GM18526 (cell line): ENCODE results near the gene DHX9.

Experiments
- POLR2A ChIP-seq: IDR thresholded peaks from 3 replicates; pipeline ENCODE4 v1.6.1; 2011; ENCODE audit not compliant: insufficient read length; ENCODE audit errors: extremely low read depth

DHX9 gene

GRCh38 chr1:182863940-182864339 is 24.8 kb downstream of the DHX9 start:
- TF ChIP-seq POLR2A, result no peak

- no peak for TF ChIP-seq POLR2A
Observed at GRCh38 chr1:182867861-182868260, 28.7 kb downstream of the DHX9 start.

GRCh38 chr1:182869241-182869666 is 30.1 kb downstream of the DHX9 start:
- TF ChIP-seq POLR2A, result no peak

GRCh38 chr1:182872881-182873280 is 33.7 kb downstream of the DHX9 start:
- TF ChIP-seq POLR2A, result no peak

GRCh38 chr1:182875889-182876288 is 36.7 kb downstream of the DHX9 start:
- TF ChIP-seq POLR2A, result no peak

- no peak for TF ChIP-seq POLR2A
Observed at GRCh38 chr1:182877331-182877730, 38.2 kb downstream of the DHX9 start.

- TF ChIP-seq POLR2A, result no peak
Observed at GRCh38 chr1:182877842-182878241, 38.7 kb downstream of the DHX9 start.

GRCh38 chr1:182884872-182885271 is 45.7 kb downstream of the DHX9 start:
- no peak for TF ChIP-seq POLR2A

- no peak for TF ChIP-seq POLR2A
Observed at GRCh38 chr1:182885591-182885990, 46.4 kb downstream of the DHX9 start.

GRCh38 chr1:182886985-182887384 is 47.8 kb downstream of the DHX9 start:
- TF ChIP-seq POLR2A, result no peak

GRCh38 chr1:182888736-182889531 is 49.8 kb downstream of the DHX9 start:
- no peak for TF ChIP-seq POLR2A

- no peak for TF ChIP-seq POLR2A
Observed at GRCh38 chr1:182889997-182890396, 50.9 kb downstream of the DHX9 start.

- no peak for TF ChIP-seq POLR2A
Observed at GRCh38 chr1:182890927-182891610, 51.9 kb downstream of the DHX9 start.

- no peak for TF ChIP-seq POLR2A
Observed at GRCh38 chr1:182897696-182898095, 58.5 kb downstream of the DHX9 start.

GRCh38 chr1:182905321-182905720 is 66.2 kb downstream of the DHX9 start:
- TF ChIP-seq POLR2A, result no peak

- no peak for TF ChIP-seq POLR2A
Observed at GRCh38 chr1:182909578-182909977, 70.4 kb downstream of the DHX9 start.
